ENCODE results near the gene APOBR.

The APOBR gene

GRCh38 chr16:28531777-28532744 is 37.6 kb downstream of the APOBR start:
- no peak for DNase-seq (ENCODE audit: extremely low spot score)
- POLR2A ChIA-PET, result no interaction called here
- CTCF ChIA-PET, result no interaction called here
- TF ChIP-seq CTBP1 (IDR thresholded peaks at IDR 0.05; ENCODE audit: borderline replicate concordance) (no peak), ZNF384 (IDR thresholded peaks at IDR 0.05) (no peak), SUZ12 (IDR thresholded peaks at IDR 0.05) (no peak), FOXM1 (IDR thresholded peaks at IDR 0.05; ENCODE audit: borderline replicate concordance) (no peak), TARDBP (IDR thresholded peaks at IDR 0.05) (no peak), LEF1 (IDR thresholded peaks at IDR 0.05; ENCODE audit: borderline replicate concordance) (no peak), L3MBTL2 (conservative IDR thresholded peaks at IDR 0.05) (no peak), FOXA1 (IDR thresholded peaks at IDR 0.05) (no peak), ARNT (IDR thresholded peaks at IDR 0.05) (no peak), BHLHE40 (IDR thresholded peaks at IDR 0.05; ENCODE audit: borderline replicate concordance) (no peak), HDGF (IDR thresholded peaks at IDR 0.05; ENCODE audit: borderline replicate concordance) (no peak), FOXK2 (IDR thresholded peaks at IDR 0.05) (no peak), SP1 (IDR thresholded peaks at IDR 0.05) (no peak), NFRKB (IDR thresholded peaks at IDR 0.05) (no peak), ELF4 (IDR thresholded peaks at IDR 0.05) (no peak)
- TF ChIP-seq, protein P1, sequence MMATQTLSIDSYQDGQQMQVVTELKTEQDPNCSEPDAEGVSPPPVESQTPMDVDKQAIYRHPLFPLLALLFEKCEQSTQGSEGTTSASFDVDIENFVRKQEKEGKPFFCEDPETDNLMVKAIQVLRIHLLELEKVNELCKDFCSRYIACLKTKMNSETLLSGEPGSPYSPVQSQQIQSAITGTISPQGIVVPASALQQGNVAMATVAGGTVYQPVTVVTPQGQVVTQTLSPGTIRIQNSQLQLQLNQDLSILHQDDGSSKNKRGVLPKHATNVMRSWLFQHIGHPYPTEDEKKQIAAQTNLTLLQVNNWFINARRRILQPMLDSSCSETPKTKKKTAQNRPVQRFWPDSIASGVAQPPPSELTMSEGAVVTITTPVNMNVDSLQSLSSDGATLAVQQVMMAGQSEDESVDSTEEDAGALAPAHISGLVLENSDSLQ (IDR thresholded peaks at IDR 0.05), result no peak

DNA sequence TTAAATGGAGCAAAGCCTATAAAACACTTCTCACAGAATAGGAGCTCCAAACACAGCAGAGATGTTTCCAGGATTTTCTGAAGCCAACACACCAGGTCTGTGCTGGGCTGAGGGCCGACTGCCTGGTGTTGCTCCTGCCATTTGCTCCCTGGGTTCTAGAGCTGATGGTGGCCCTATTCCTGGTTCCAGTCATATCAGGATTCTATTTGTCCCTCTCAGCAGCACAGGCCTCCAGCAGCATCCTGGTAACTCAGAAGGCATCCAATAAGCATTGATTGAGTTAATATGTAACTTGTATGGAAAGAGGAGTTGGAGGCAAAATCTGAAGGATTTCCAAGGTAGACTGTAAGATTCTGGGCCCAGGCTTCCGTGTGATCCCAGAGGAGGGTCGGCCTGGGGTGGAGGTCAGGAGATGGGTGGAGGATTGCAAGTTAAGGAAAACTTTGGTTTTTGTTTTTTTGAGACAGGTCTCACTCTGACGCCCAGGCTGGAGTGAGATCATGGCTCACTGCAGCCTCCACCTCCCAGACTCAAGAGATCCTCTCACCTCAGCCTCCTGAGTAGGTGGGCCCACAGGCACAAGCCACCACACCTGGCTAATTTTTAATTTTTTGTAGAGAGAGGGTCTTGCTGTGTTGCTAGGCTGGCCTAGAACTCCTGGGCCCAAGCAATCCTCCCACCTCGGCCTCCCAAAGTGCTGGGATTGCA is 38.7 kb downstream of the APOBR start:
- ChIA-PET CTCF (no interaction called here), POLR2A (no interaction called here)
- no peak for TF ChIP-seq FOXK2 (IDR thresholded peaks at IDR 0.05)
- DNase-seq (ENCODE audit: extremely low spot score), result no peak

GRCh38 chr16:28534542-28535373 is 40.3 kb downstream of the APOBR start:
- CTCF ChIA-PET, result interaction anchor here (1.1 kb wide), 1 partner anchor 15 kb away, joined by 3 read pairs; no protein-coding TSS in a partner anchor
- no peak for DNase-seq (ENCODE audit: extremely low spot score)
- POLR2A ChIA-PET, result no interaction called here
- no peak for TF ChIP-seq LEF1 (IDR thresholded peaks at IDR 0.05; ENCODE audit: borderline replicate concordance)
- TF ChIP-seq SP1 (IDR thresholded peaks at IDR 0.05), result no peak
- TF ChIP-seq ELF4 (IDR thresholded peaks at IDR 0.05), result no peak

- TF ChIP-seq FOXK2 (IDR thresholded peaks at IDR 0.05), result no peak
- TF ChIP-seq SP1 (IDR thresholded peaks at IDR 0.05), result no peak
- no peak for TF ChIP-seq CTBP1 (IDR thresholded peaks at IDR 0.05; ENCODE audit: borderline replicate concordance)
- TF ChIP-seq NFRKB (IDR thresholded peaks at IDR 0.05), result no peak
- no peak for TF ChIP-seq FOXA1 (IDR thresholded peaks at IDR 0.05)
- no peak for TF ChIP-seq HDGF (IDR thresholded peaks at IDR 0.05; ENCODE audit: borderline replicate concordance)
- TF ChIP-seq ARNT (IDR thresholded peaks at IDR 0.05), result no peak
- no peak for TF ChIP-seq ELF4 (IDR thresholded peaks at IDR 0.05)
- no peak for TF ChIP-seq LEF1 (IDR thresholded peaks at IDR 0.05; ENCODE audit: borderline replicate concordance)
- TF ChIP-seq BHLHE40 (IDR thresholded peaks at IDR 0.05; ENCODE audit: borderline replicate concordance), result no peak
- no peak for TF ChIP-seq SUZ12 (IDR thresholded peaks at IDR 0.05)
- TF ChIP-seq L3MBTL2 (conservative IDR thresholded peaks at IDR 0.05), result no peak
- TF ChIP-seq FOXM1 (IDR thresholded peaks at IDR 0.05; ENCODE audit: borderline replicate concordance), result no peak
- no peak for DNase-seq (ENCODE audit: extremely low spot score)
- ChIA-PET POLR2A (no interaction called here), CTCF (no interaction called here)
Observed at GRCh38 chr16:28537076-28537475, 42.6 kb downstream of the APOBR start.

DNA sequence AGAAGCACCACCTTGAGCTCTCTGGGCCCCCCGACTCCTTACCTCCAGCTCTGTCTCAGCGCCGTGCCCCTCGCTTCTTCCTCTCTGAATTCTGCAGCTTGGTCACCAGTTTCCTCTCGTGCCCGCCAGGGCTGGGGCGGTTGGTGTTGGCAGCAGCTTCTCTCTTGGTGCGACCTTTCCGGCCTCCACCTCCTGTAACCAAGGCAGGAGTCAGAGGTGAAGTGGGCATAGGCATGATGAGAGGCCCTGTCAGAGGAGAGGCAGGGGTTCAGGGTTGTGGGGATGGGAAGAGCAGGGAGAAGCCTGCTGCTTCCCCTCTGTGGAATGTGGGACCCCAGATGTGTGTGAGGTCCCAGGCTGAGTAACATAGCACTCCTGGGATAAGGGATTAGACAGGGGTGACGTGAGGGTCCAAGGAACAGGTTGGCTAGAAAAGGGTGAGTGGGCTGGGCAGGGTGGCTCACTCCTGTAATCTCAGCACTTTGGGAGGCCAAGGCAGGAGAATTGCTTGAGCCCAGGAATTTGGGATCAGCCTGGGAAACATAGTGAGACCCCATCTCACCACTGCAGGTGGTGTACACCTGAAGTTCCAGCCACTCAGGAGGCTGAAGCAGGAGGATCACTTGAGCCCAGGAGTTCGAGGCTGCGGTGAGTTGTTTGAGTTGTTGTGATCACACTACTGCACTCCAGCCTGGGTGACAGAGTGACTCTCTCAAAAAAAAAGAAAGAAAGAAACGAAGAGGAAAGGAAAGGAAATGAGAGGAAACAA is 43.7 kb downstream of the APOBR start:
- DNase-seq (ENCODE audit: extremely low spot score), result no peak
- CTCF ChIA-PET, result no interaction called here
- POLR2A ChIA-PET, result no interaction called here
- no peak for TF ChIP-seq TARDBP (IDR thresholded peaks at IDR 0.05)
- TF ChIP-seq L3MBTL2 (conservative IDR thresholded peaks at IDR 0.05), result no peak
- TF ChIP-seq SUZ12 (IDR thresholded peaks at IDR 0.05), result no peak
- TF ChIP-seq FOXK2 (IDR thresholded peaks at IDR 0.05), result no peak
- TF ChIP-seq BHLHE40 (IDR thresholded peaks at IDR 0.05; ENCODE audit: borderline replicate concordance), result no peak
- TF ChIP-seq, protein P1 (IDR thresholded peaks at IDR 0.05), result no peak
- TF ChIP-seq ELF4 (IDR thresholded peaks at IDR 0.05), result no peak
- no peak for TF ChIP-seq HDGF (IDR thresholded peaks at IDR 0.05; ENCODE audit: borderline replicate concordance)
